GM19025 (cell line): ENCODE results near the gene PLCH1.

Experiments
- ATAC-seq: cut with Tn5 transposase; IDR thresholded peaks from one replicate; pipeline ENCODE4 v1.9.1; 2021; ENCODE audit warnings: mild to moderate bottlenecking, low read depth, moderate library complexity; ENCODE audit not compliant: unreplicated experiment

PLCH1 gene

GRCh38 chr3:155435821-155436220 lies 309.1 kb downstream of the PLCH1 start:
- ATAC-seq, result no peak

- ATAC-seq, result no peak
Observed at GRCh38 chr3:155431856-155432570, 312.9 kb downstream of the PLCH1 start.

- no peak for ATAC-seq
Observed at GRCh38 chr3:155428563-155428962, 316.3 kb downstream of the PLCH1 start.

- ATAC-seq, result no peak
Observed at GRCh38 chr3:155426524-155427230, 318.2 kb downstream of the PLCH1 start.

- no peak for ATAC-seq
Observed at GRCh38 chr3:155425396-155425795, 319.5 kb downstream of the PLCH1 start.

- ATAC-seq, result no peak
Observed at GRCh38 chr3:155424323-155424710, 320.6 kb downstream of the PLCH1 start.

- ATAC-seq, result no peak
Observed at GRCh38 chr3:155423526-155424322, 321.1 kb downstream of the PLCH1 start.

GRCh38 chr3:155420881-155421486 lies 323.9 kb downstream of the PLCH1 start:
- ATAC-seq, result no peak

GRCh38 chr3:155420406-155420805 lies 324.5 kb downstream of the PLCH1 start:
- ATAC-seq, result no peak

GRCh38 chr3:155418407-155418806 lies 326.5 kb downstream of the PLCH1 start:
- ATAC-seq, result no peak

- no peak for ATAC-seq
Observed at GRCh38 chr3:155417119-155417517, 327.8 kb downstream of the PLCH1 start.

- no peak for ATAC-seq
Observed at GRCh38 chr3:155416500-155417118, 328.3 kb downstream of the PLCH1 start.

GRCh38 chr3:155412904-155413303 lies 332.0 kb downstream of the PLCH1 start:
- no peak for ATAC-seq

- no peak for ATAC-seq
Observed at GRCh38 chr3:155411500-155412223, 333.2 kb downstream of the PLCH1 start.

GRCh38 chr3:155409336-155409735 lies 335.5 kb downstream of the PLCH1 start:
- no peak for ATAC-seq

GRCh38 chr3:155407971-155408370 lies 336.9 kb downstream of the PLCH1 start:
- no peak for ATAC-seq

- ATAC-seq, result no peak
Observed at GRCh38 chr3:155407331-155407730, 337.5 kb downstream of the PLCH1 start.

GRCh38 chr3:155404486-155404885 lies 340.4 kb downstream of the PLCH1 start:
- no peak for ATAC-seq

GRCh38 chr3:155402656-155403055 lies 342.2 kb downstream of the PLCH1 start:
- no peak for ATAC-seq

GRCh38 chr3:155398046-155398445 lies 346.8 kb downstream of the PLCH1 start:
- no peak for ATAC-seq
